GM18526 (cell line): ENCODE data around the gene FOSL2.

Experiments
- POLR2A ChIP-seq: IDR thresholded peaks from 3 replicates; pipeline ENCODE4 v1.6.1; 2011; ENCODE audit not compliant: insufficient read length; ENCODE audit errors: extremely low read depth

FOSL2 gene

DNA sequence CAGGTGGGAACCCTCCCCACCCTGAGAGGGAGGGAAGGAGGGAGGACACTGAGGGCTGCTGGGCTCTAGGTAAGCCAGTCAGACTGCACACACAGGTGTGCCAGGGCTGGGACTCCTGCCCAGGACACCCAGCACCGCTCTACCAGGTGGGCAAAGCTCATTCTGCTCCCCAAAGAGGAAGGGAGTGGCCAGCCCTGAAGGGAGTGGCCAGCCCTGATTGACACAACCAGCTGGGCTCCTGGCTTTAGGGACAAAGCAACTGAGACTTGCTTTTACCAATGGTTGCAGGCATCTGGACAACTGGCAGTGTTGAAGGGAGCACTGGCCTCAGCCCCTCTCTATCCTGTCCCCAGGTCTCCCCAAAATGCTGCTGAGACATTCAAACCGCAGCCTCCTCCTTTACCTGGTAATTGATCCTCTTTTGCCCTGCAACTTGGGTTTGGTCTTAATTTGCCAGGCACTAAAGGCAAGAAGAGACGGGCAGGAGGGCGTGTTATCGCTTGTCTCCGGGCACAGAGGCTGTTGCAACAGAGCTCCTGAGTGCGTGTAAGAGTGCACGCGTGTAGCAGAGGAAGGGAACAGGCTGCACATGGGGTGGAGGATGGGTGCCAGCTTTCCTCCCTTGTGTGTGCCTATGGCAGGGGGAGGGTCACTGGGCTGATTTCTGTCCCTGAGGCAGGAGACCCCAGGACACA is 14.5 kb upstream of the FOSL2 start:
- TF ChIP-seq POLR2A: no peak

DNA sequence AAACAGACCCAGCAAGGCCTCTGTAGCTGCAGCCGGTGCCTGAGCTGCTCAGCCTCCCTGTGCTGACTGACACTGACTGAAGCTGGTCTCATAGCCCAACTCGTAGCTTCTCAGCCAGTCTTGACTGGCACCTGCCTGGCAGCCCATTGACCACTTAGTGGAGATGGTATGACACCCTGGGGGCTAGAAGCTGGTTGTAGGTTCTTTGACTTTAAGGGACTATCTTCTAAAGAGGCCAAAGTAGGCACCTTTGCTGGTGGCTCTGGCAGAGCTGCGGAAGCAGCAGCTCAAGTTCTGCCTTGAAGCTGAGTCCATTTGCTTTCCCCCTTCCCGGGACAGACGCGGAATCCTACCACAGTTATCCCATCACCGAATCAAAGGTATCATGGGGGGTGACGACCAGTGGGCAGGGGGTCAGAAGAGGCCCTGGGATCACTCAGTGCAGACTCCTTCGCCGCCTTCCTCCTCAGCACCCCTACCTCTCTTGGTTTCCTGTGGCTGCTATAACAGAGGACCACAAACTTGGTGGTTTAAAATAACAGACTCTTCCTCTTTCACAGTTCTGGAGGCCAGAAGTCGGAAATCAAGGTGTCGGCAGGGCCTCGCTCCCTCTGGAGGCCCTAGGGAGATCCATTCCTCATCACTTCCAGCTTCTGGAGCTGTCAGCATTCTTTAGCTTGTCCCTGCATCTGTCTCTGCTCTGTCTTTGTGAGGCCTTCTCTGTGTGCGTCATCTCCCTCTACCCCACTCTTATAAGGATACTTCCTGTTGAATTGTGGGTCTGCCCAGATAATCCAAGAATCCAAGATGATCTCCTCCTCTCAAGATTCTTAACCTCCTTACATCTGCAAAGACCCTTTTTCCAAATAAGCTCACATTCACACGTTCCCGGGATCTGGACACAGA is 13.7 kb upstream of the FOSL2 start:
- no peak for TF ChIP-seq POLR2A

GRCh38 chr2:28380219-28380618 is 12.4 kb upstream of the FOSL2 start:
- TF ChIP-seq POLR2A: no peak

DNA sequence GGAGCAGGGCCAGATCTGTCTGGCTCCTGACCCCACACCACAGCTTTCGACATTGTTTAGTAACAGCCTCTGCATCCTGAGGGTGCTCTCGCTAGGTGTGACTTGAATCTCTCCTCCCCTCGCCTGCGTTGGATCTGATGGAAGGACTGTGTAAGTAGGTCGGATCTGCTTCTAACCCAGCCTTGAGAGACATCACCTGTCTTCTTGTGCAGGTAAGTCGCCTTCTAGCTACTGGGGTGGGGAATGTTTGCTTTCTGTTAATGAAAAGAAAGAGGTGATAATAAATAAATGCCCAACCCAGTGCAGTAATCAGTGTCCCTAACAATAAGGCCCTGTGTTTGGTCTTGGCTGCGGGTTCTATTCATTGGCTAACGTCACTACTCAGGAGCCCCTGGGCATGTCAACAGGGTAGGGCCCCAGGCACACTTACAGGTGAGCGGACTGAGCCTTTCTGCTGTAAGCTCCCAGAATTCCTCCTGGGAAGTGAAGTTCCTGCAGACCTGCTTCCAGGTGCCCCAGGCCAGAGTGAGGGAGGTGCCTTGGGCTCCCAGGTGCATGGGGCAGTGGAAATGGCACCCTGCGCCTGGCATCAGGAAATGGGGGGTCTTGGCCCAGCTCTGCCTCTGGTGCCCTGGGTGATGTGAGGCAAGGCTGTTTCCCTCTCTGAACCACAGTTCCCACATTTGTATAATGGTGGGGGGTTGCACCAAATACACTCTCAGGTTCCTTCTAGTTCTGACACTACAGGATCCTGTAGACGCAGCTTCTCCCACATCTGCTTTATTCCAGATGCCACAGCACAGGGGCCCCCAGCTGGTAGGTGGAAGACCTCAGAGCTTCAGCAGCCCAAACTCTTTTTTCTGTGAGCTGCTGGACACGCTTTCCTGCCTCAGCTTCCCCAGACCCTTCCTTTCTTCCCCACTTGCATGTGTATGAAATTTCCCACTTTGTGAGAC is 11.2 kb upstream of the FOSL2 start:
- TF ChIP-seq POLR2A: no peak

- TF ChIP-seq POLR2A: no peak
Measured at GRCh38 chr2:28382755-28383154, 9.9 kb upstream of the FOSL2 start.

- no peak for TF ChIP-seq POLR2A
Measured at GRCh38 chr2:28387082-28387960, 5.3 kb upstream of the FOSL2 start.

GRCh38 chr2:28389399-28390240 is 3.0 kb upstream of the FOSL2 start:
- no peak for TF ChIP-seq POLR2A

DNA sequence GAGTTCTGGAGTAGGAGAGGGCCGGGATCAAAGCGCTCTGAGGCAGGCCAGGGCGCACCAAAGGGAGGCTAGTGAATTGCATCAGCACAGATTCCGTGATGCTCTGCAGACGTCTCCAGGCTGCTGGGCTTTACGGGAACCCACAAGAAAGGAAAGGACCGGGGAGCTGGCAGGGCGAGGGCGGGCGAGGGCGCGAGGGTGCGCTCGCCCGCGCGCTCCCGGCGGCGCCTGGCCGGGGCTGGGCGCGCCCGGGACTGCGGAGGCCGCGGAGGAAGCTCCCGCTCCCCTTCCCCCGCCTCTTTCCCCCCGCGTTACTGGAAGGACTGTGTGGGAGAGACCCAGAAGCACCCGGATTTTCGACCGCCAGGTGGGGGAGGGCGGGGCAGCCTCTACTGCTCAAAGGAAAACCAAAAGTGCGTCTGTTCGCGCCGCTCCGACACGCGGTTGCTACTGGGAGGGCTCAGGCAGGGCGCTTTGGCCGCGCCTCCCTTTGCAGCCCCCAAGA is 2.4 kb upstream of the FOSL2 start:
- TF ChIP-seq POLR2A: peak; percentile 30

DNA sequence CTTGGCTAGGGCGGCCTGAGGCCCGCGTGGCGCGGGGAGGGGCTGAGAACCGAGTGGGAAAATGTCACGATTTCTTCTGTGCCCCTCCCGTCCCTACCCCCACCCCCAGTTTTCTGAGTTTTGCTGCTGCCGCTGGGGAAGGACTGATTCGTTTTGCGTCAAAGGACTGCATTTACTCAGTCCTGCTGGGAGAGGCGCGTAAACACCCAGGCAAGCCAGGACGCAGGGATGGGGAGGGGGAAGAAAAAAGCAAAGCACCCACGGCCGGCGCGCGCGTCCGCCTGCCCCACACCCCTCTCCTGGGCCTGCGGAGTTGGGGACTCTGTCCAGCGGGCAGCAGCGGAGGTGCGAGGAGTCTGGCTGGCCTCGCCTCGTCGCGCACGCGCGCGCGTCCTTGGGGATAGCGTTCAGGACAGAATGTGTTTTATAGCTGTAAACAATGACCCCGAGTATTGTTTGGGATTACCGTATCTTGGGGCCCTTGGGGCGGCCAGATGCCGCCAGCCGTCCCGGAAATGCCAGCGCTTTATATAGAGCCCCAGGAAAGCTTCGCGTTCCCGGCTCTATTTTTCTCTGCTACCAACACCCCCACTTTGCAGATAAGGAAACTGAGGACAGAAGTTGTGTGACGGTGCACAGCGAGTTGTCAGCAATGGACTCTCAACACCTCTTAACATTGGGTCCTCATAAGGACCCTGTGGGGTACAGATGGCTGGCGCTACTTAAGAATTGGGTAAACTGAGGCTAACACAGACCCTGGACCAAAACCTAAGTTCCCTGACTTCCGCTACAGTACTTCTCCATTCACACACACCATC is 1.7 kb upstream of the FOSL2 start:
- TF ChIP-seq POLR2A: no peak

- TF ChIP-seq POLR2A: no peak
Measured at GRCh38 chr2:28391564-28392296, 928 bp upstream of the FOSL2 start.

DNA sequence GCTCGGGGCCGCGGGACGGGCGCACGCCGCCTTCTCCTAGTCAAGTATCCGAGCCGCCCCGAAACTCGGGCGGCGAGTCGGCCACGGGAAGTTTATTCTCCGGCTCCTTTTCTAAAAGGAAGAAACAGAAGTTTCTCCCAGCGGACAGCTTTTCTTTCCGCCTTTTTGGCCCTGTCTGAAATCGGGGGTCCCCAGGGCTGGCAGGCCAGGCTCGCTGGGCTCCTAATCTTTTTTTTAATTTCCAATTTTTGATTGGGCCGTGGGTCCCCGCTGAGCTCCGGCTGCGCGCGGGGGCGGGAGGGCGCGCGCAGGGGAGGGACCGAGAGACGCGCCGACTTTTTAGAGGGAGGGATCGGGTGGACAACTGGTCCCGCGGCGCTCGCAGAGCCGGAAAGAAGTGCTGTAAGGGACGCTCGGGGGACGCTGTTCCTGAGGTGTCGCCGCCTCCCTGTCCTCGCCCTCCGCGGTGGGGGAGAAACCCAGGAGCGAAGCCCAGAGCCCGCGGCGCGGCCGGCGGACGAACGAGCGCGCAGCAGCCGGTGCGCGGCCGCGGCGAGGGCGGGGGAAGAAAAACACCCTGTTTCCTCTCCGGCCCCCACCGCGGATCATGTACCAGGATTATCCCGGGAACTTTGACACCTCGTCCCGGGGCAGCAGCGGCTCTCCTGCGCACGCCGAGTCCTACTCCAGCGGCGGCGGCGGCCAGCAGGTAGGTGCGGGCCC is 617 bp downstream of the FOSL2 start:
- TF ChIP-seq POLR2A: no peak
